B cell (primary cell): ENCODE measurements around the gene CNTNAP2. TPM values are rescaled to one million over a fixed set of nuclear protein-coding genes. Genes with fewer than 3 reads are reported as not detected.

Source experiments
- ATAC-seq: fragments of 200-7000 bp; cut with Tn5 transposase; one replicate; pipeline ENCODE4 v1.10.0; 2021; ENCODE audit warnings: low read depth, mild to moderate bottlenecking, moderate number of reproducible peaks, moderate library complexity
- CTCF ChIA-PET: fragments of 350-600 bp; sonication (Branson Sonifier 250); formaldehyde crosslinking; loops from one replicate; lab custom pipeline; 2021; ENCODE audit warnings: antibody characterized with exemption, inconsistent platforms; lab: Charles Lee
- POLR2A ChIA-PET: fragments of 350-600 bp; sonication (Branson Sonifier 250); formaldehyde crosslinking; loops from one replicate; lab custom pipeline; 2021; ENCODE audit warnings: antibody characterized with exemption; lab: Charles Lee
- DNase-seq: peaks from one replicate; pipeline ENCODE4 v3.0.0; 2013
- H2AFZ ChIP-seq: 2 replicates; pipeline ENCODE4 v1.6.1; 2012; ENCODE audit warnings: mild to moderate bottlenecking, low read depth, low read length; ENCODE audit not compliant: insufficient read depth, poor library complexity, severe bottlenecking
- H3K27ac ChIP-seq, 2 donors: 1 replicate in 1 of 2; 2 replicates in 1 of 2; pipeline ENCODE4 v1.5.1; 2012 to 2013; ENCODE audit warnings: low read length in 2 of 2, mild to moderate bottlenecking in 2 of 2, moderate library complexity in 1 of 2
- H3K27me3 ChIP-seq, 4 experiments: fragments of 200-600 bp in 1 of 4; sonication (generic) in 1 of 4; replicated peaks in 1 of 4; 1 replicate in 2 of 4; 2 replicates in 2 of 4; pipeline versions ENCODE4 v1.6.1 to v1.7.0; 2013 to 2016; ENCODE audit warnings: low read length in 3 of 4, mild to moderate bottlenecking in 2 of 4, mixed read lengths in 1 of 4, moderate library complexity in 1 of 4; ENCODE audit not compliant: insufficient read depth in 4 of 4, control insufficient read depth in 3 of 4; ENCODE audit errors: control extremely low read depth in 1 of 4
- H3K36me3 ChIP-seq, 2 experiments: replicated peaks in 1 of 2; 1 replicate in 1 of 2; 2 replicates in 1 of 2; pipeline versions ENCODE4 v1.6.1 to v1.7.1; 2013; ENCODE audit warnings: low read length in 1 of 2; ENCODE audit not compliant: insufficient read depth in 2 of 2, control insufficient read depth in 1 of 2; ENCODE audit errors: control extremely low read depth in 1 of 2, extremely low read depth in 1 of 2
- H3K4me1 ChIP-seq, 2 donors: fragments of 200-600 bp in 1 of 2; sonication (generic) in 1 of 2; 1 replicate in 1 of 2; 2 replicates in 1 of 2; pipeline versions ENCODE4 v1.5.1 to v1.6.1; 2013 to 2017; ENCODE audit warnings: low read length in 2 of 2; ENCODE audit not compliant: control insufficient read depth in 2 of 2, insufficient read depth in 2 of 2
- H3K4me2 ChIP-seq: replicated peaks from 2 replicates; pipeline ENCODE3; 2012; ENCODE audit warnings: mild to moderate bottlenecking, low read depth, low read length; ENCODE audit not compliant: poor library complexity, severe bottlenecking
- H3K4me3 ChIP-seq, 5 experiments: fragments of 200-600 bp in 1 of 5; sonication (generic) in 1 of 5; 1 replicate in 3 of 5; 2 replicates in 2 of 5; pipeline versions ENCODE4 v1.5.1 to v1.7.0; 2011 to 2016; ENCODE audit warnings: low read length in 4 of 5, mild to moderate bottlenecking in 4 of 5, low read depth in 2 of 5, control low read depth in 1 of 5, moderate library complexity in 1 of 5; ENCODE audit not compliant: insufficient read depth in 1 of 5; ENCODE audit errors: control extremely low read depth in 1 of 5, extremely low read depth in 1 of 5
- H3K79me2 ChIP-seq: fragments of 200-600 bp; sonication (generic); one replicate; pipeline ENCODE4 v1.6.0; 2016; ENCODE audit warnings: low read length; ENCODE audit not compliant: control insufficient read depth, insufficient read depth
- H3K9ac ChIP-seq: fragments of 200-600 bp; sonication (generic); 2 replicates; pipeline ENCODE4 v1.6.1; 2017; ENCODE audit warnings: mild to moderate bottlenecking, low read length, moderate library complexity
- H3K9me3 ChIP-seq, 3 donors: one replicate each; pipeline versions ENCODE4 v1.6.1 to v1.7.1; 2013; ENCODE audit warnings: low read length in 2 of 3; ENCODE audit not compliant: control insufficient read depth in 2 of 3, insufficient read depth in 1 of 3; ENCODE audit errors: control extremely low read depth in 1 of 3
- H4K20me1 ChIP-seq: 2 replicates; pipeline ENCODE4 v1.6.0; 2012; ENCODE audit warnings: mild to moderate bottlenecking, low read length; ENCODE audit not compliant: insufficient read depth, control insufficient read depth, poor library complexity, severe bottlenecking
- H3K27ac Mint-ChIP-seq: one replicate; pipeline ENCODE4 v1.8.0; 2021; ENCODE audit warnings: mixed read lengths
- H3K27me3 Mint-ChIP-seq: one replicate; pipeline ENCODE4 v1.8.0; 2021; ENCODE audit warnings: mixed read lengths
- H3K4me1 Mint-ChIP-seq: one replicate; pipeline ENCODE4 v1.8.0; 2021; ENCODE audit warnings: mixed read lengths
- H3K4me3 Mint-ChIP-seq: one replicate; pipeline ENCODE4 v1.8.0; 2021; ENCODE audit warnings: mixed read lengths
- H3K9me3 Mint-ChIP-seq: one replicate; pipeline ENCODE4 v1.8.0; 2022; ENCODE audit warnings: mixed read lengths; ENCODE audit not compliant: insufficient read depth
- CTCF ChIP-seq: fragments of 200-600 bp; IDR thresholded peaks from one replicate; pipeline ENCODE4 v1.8.0; 2022; ENCODE audit warnings: antibody characterized with exemption, mild to moderate bottlenecking
- EZH2 ChIP-seq: IDR thresholded peaks from 2 replicates; pipeline ENCODE4 v1.6.1; 2012; ENCODE audit warnings: borderline replicate concordance, low read depth, mild to moderate bottlenecking, moderate library complexity, low read length; ENCODE audit not compliant: insufficient read depth, poor library complexity, severe bottlenecking
- WGBS: methylation state at CpG from one replicate; pipeline ENCODE4 v1.1.5; 2013; ENCODE audit warnings: missing lambda C conversion rate; ENCODE audit not compliant: insufficient coverage; 5-methylcytosine and 5-hydroxymethylcytosine counted together
- intact Hi-C: fragments of 100-400 bp; cut with micrococcal nuclease; formaldehyde crosslinking; loops from one replicate; pipeline ENCODE4 v1.10.0; 2022
- polyA plus RNA-seq: library from polyadenylated mRNA; depleted of rRNA; stranded (reverse); fragments of >200 nt; gene quantifications from 2 replicates; pipeline ENCODE4 v1.2.3, GENCODE V29; 2012
- total RNA-seq, 2 donors: library from RNA; stranded (reverse); fragments of 120-200 nt in 1 of 2; gene quantifications; 1 replicate in 1 of 2; 2 replicates in 1 of 2; pipeline versions ENCODE4 v1.2.3 to v1.2.4, GENCODE V29; 2013 to 2022

The CNTNAP2 gene
- total and polyA plus RNA-seq, 2 donors (not counting 1 experiment from before 2014, with no cell fraction given): 7.4 to 16.6 TPM

GRCh38 chr7:147477526-147477925 is 1360.9 kb downstream of the CNTNAP2 start:
- ATAC-seq (no peak), DNase-seq (no peak)
- H3K27ac ChIP-seq: no peak overlapping the region
- peaks cover 13% of the 10 kb centered on the region for H3K9me3 Mint-ChIP-seq
- ChIA-PET POLR2A (no interaction called here), CTCF (no interaction called here)
- H3K9ac ChIP-seq: no peak overlapping the region
- no peak overlapping the region for H3K4me2 ChIP-seq
- peaks cover 0 to 3% (median 0%) of the 10 kb centered on the region in 3 donors for H3K9me3 ChIP-seq
- H3K27me3 Mint-ChIP-seq: no peaks in the 10 kb centered on the region
- TF ChIP-seq CTCF (no peak), EZH2 (no peak)
- no peak overlapping the region for H3K4me3 Mint-ChIP-seq
- no peaks in the 10 kb centered on the region for H3K79me2 ChIP-seq
- no peaks in the 10 kb centered on the region for H3K4me1 ChIP-seq
- H4K20me1 ChIP-seq: no peaks in the 10 kb centered on the region
- H3K4me3 ChIP-seq: no peak overlapping the region
- H3K27ac Mint-ChIP-seq: no peak overlapping the region
- H3K27me3 ChIP-seq: no peaks in the 10 kb centered on the region
- H3K4me1 Mint-ChIP-seq: no peaks in the 10 kb centered on the region
- intact Hi-C loops: no loop called here
- no peaks in the 10 kb centered on the region for H3K36me3 ChIP-seq
- H2AFZ ChIP-seq: no peak overlapping the region
- no CpG with 5 or more reads among the region's 3 CpGs for WGBS

GRCh38 chr7:147478796-147479195 is 1362.2 kb downstream of the CNTNAP2 start:
- no peak overlapping the region for H3K27ac ChIP-seq
- no peak overlapping the region for H2AFZ ChIP-seq
- peaks cover 0 to 3% (median 0%) of the 10 kb centered on the region in 3 donors for H3K9me3 ChIP-seq
- H3K27ac Mint-ChIP-seq: no peak overlapping the region
- H3K9ac ChIP-seq: no peak overlapping the region
- ChIA-PET CTCF (no interaction called here), POLR2A (no interaction called here)
- H3K4me1 Mint-ChIP-seq: no peaks in the 10 kb centered on the region
- intact Hi-C loops: no loop called here
- H3K4me1 ChIP-seq: no peaks in the 10 kb centered on the region
- H3K36me3 ChIP-seq: no peaks in the 10 kb centered on the region
- TF ChIP-seq EZH2: no peak
- no peak for TF ChIP-seq CTCF
- DNase-seq (no peak), ATAC-seq (no peak)
- no peaks in the 10 kb centered on the region for H3K27me3 Mint-ChIP-seq
- H3K4me3 ChIP-seq: no peak overlapping the region
- no peaks in the 10 kb centered on the region for H3K27me3 ChIP-seq
- no CpG with 5 or more reads among the region's 3 CpGs for WGBS
- H3K4me3 Mint-ChIP-seq: no peak overlapping the region
- no peak overlapping the region for H3K4me2 ChIP-seq
- no peaks in the 10 kb centered on the region for H3K79me2 ChIP-seq
- peaks cover 7% of the 10 kb centered on the region for H3K9me3 Mint-ChIP-seq
- H4K20me1 ChIP-seq: no peaks in the 10 kb centered on the region
